K562 (cell line): ENCODE data around the gene TNFRSF6B. TPM values are rescaled to one million over a fixed set of nuclear protein-coding genes. Genes with fewer than 3 reads are reported as not detected.
A peak's percentile ranks its signal among the peaks of the same experiment; 100 is the strongest.

Source experiments
- ATF1 ChIP-seq, 2 experiments: fragments of 450-650 bp in 1 of 2; IDR thresholded peaks; 2 replicates each; pipeline ENCODE4 v1.6.1; 2016; ENCODE audit warnings: missing compliant biosample characterization in 1 of 2, missing genetic modification characterization in 1 of 2
- BRD4 ChIP-seq: fragments of 200-600 bp; sonication (generic); IDR thresholded peaks from 2 replicates; pipeline ENCODE4 v1.6.1; 2017; ENCODE audit warnings: inconsistent platforms
- C11orf30 ChIP-seq: fragments of 450-650 bp; IDR thresholded peaks from 2 replicates; pipeline ENCODE4 v1.6.1; 2016; ENCODE audit warnings: low read depth, mild to moderate bottlenecking
- FOSL1 ChIP-seq: fragments of 200-800 bp; sonication (Bioruptor generic); conservative IDR thresholded peaks from 2 replicates; pipeline ENCODE4 v1.6.1; 2016; ENCODE audit warnings: missing genetic modification characterization, missing compliant biosample characterization
- FOXK1 ChIP-seq: sonication (generic); formaldehyde crosslinking; IDR thresholded peaks from 2 replicates; pipeline ENCODE4 v1.8.0; 2022; ENCODE audit warnings: missing genetic modification reagents, mild to moderate bottlenecking, borderline replicate concordance
- FOXM1 ChIP-seq, 2 experiments: fragments of 450-650 bp in 1 of 2; sonication (generic) in 1 of 2; formaldehyde crosslinking in 1 of 2; IDR thresholded peaks; 2 replicates each; pipeline versions ENCODE4 v1.6.1 to v1.9.0; 2017 to 2022; ENCODE audit warnings: low read depth in 2 of 2, mild to moderate bottlenecking in 2 of 2, missing genetic modification reagents in 1 of 2, moderate library complexity in 1 of 2
- MBD2 ChIP-seq: sonication (generic); IDR thresholded peaks from 2 replicates; pipeline ENCODE4 v1.6.1; 2016; ENCODE audit warnings: low read depth, borderline replicate concordance
- NBN ChIP-seq: fragments of 450-650 bp; IDR thresholded peaks from 2 replicates; pipeline ENCODE4 v1.6.1; 2016; ENCODE audit warnings: low read depth, mild to moderate bottlenecking
- PURB ChIP-seq: sonication (generic); formaldehyde crosslinking; IDR thresholded peaks from 2 replicates; pipeline ENCODE4 v1.9.0; 2021; ENCODE audit warnings: low read depth, mild to moderate bottlenecking, missing genetic modification reagents
- SMARCC2 ChIP-seq: fragments of 450-650 bp; IDR thresholded peaks from 2 replicates; pipeline ENCODE4 v1.6.1; 2017; ENCODE audit warnings: antibody characterized with exemption, moderate library complexity, mild to moderate bottlenecking, low read depth
- SRSF9 ChIP-seq: fragments of 200-400 bp; formaldehyde crosslinking; IDR thresholded peaks from 2 replicates; pipeline ENCODE4 v1.6.1; 2017; ENCODE audit warnings: low read depth, low read length, borderline replicate concordance
- TCF7 ChIP-seq: sonication (generic); IDR thresholded peaks from 2 replicates; pipeline ENCODE4 v1.6.1; 2016; ENCODE audit warnings: antibody characterized with exemption, borderline replicate concordance
- USF1 ChIP-seq: sonication (generic); formaldehyde crosslinking; IDR thresholded peaks from 2 replicates; pipeline ENCODE4 v1.9.0; 2022; ENCODE audit warnings: mild to moderate bottlenecking, missing genetic modification reagents
- ZNF644 ChIP-seq: fragments of 200-800 bp; sonication (Bioruptor generic); IDR thresholded peaks from 2 replicates; pipeline ENCODE4 v1.6.1; 2016; ENCODE audit warnings: low read depth, missing genetic modification characterization, missing compliant biosample characterization
- polyA plus RNA-seq, 8 experiments: library from polyadenylated mRNA; depleted of rRNA in 4 of 8; stranded (reverse) in 5 of 8; unstranded in 3 of 8; fragments of >200 nt; fragmentation: Nextera tagmentation in 2 of 8; fragmentation: Illumina TruSeq in 1 of 8; extraction: Ambion mirVana in 2 of 8; extraction: Trizol in 1 of 8; gene quantifications; 2 replicates each; pipeline versions ENCODE4 v1.2.1 to v1.2.3, GENCODE V29; 2011 to 2014; ENCODE audit warnings: inconsistent platforms in 1 of 8, missing spikeins in 1 of 8
- total RNA-seq, 7 experiments: library from RNA; depleted of rRNA in 6 of 7; stranded (reverse); fragments of >200 nt in 6 of 7; fragmentation: Illumina TruSeq in 2 of 7; extraction: Trizol in 2 of 7; gene quantifications; 2 replicates each; pipeline versions ENCODE4 v1.2.1 to v1.2.3, GENCODE V29; 2011 to 2021; ENCODE audit warnings: low replicate concordance in 1 of 7
- TF ChIP-seq, protein P1 (sequence below): sonication (generic); formaldehyde crosslinking; IDR thresholded peaks from 2 replicates; pipeline ENCODE4 v1.8.0; 2022; ENCODE audit warnings: missing genetic modification reagents, mild to moderate bottlenecking, borderline replicate concordance
- TF ChIP-seq, protein P2 (sequence below): sonication (generic); formaldehyde crosslinking; IDR thresholded peaks from 2 replicates; pipeline ENCODE4 v1.8.0; 2023; ENCODE audit warnings: mild to moderate bottlenecking, missing genetic modification reagents
- TF ChIP-seq, protein P3 (sequence below): sonication (generic); formaldehyde crosslinking; IDR thresholded peaks from 2 replicates; pipeline ENCODE4 v1.8.1; 2022; ENCODE audit warnings: missing genetic modification reagents
- TF ChIP-seq, protein P4 (sequence below): fragments of 250-450 bp; sonication (Bioruptor Pico); IDR thresholded peaks from 2 replicates; pipeline ENCODE4 v1.5.0; 2020; ENCODE audit warnings: mild to moderate bottlenecking

Gene TNFRSF6B
- total and polyA plus RNA-seq, 9 of the 15 experiments (the other 6 are each of a cell fraction or from before 2014, with no cell fraction given), result 0.10 to 3.5 (median 0.32) TPM; not detected in 6

GRCh38 chr20:63653041-63653973, 43.1 kb upstream of the TNFRSF6B start, which contains the start of gene STMN3 (continued):
- TF ChIP-seq, protein P1, sequence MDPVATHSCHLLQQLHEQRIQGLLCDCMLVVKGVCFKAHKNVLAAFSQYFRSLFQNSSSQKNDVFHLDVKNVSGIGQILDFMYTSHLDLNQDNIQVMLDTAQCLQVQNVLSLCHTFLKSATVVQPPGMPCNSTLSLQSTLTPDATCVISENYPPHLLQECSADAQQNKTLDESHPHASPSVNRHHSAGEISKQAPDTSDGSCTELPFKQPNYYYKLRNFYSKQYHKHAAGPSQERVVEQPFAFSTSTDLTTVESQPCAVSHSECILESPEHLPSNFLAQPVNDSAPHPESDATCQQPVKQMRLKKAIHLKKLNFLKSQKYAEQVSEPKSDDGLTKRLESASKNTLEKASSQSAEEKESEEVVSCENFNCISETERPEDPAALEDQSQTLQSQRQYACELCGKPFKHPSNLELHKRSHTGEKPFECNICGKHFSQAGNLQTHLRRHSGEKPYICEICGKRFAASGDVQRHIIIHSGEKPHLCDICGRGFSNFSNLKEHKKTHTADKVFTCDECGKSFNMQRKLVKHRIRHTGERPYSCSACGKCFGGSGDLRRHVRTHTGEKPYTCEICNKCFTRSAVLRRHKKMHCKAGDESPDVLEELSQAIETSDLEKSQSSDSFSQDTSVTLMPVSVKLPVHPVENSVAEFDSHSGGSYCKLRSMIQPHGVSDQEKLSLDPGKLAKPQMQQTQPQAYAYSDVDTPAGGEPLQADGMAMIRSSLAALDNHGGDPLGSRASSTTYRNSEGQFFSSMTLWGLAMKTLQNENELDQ (CRISPR knock-in tag), result 0 out of 2 replicates have a peak, but pooled peaks have one; percentile 64
- TF ChIP-seq, protein P2, sequence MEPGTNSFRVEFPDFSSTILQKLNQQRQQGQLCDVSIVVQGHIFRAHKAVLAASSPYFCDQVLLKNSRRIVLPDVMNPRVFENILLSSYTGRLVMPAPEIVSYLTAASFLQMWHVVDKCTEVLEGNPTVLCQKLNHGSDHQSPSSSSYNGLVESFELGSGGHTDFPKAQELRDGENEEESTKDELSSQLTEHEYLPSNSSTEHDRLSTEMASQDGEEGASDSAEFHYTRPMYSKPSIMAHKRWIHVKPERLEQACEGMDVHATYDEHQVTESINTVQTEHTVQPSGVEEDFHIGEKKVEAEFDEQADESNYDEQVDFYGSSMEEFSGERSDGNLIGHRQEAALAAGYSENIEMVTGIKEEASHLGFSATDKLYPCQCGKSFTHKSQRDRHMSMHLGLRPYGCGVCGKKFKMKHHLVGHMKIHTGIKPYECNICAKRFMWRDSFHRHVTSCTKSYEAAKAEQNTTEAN, result peak; percentile 70; the same call in 1 of the 2 replicates
- TF ChIP-seq BRD4, result no peak
- TF ChIP-seq, protein P3, sequence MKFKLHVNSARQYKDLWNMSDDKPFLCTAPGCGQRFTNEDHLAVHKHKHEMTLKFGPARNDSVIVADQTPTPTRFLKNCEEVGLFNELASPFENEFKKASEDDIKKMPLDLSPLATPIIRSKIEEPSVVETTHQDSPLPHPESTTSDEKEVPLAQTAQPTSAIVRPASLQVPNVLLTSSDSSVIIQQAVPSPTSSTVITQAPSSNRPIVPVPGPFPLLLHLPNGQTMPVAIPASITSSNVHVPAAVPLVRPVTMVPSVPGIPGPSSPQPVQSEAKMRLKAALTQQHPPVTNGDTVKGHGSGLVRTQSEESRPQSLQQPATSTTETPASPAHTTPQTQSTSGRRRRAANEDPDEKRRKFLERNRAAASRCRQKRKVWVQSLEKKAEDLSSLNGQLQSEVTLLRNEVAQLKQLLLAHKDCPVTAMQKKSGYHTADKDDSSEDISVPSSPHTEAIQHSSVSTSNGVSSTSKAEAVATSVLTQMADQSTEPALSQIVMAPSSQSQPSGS (CRISPR knock-in tag), result no peak
- peak; percentile 24; the same call in 1 of the 2 replicates for TF ChIP-seq ATF1 (CRISPR knock-in tag; IDR thresholded peaks at IDR 0.05)
- peak; percentile 15; the same call in 1 of the 2 replicates for TF ChIP-seq ATF1 (tag; IDR thresholded peaks at IDR 0.05)
- no peak; the same call in 1 of the 2 replicates for TF ChIP-seq SMARCC2
- TF ChIP-seq FOSL1 (tag), result no peak
- no peak for TF ChIP-seq FOXM1 (IDR thresholded peaks at IDR 0.05; ENCODE audit: low read depth)
- TF ChIP-seq FOXM1 (CRISPR knock-in tag; IDR thresholded peaks at IDR 0.05; ENCODE audit: low read depth), result peak; percentile 50; the same call in 1 of the 2 replicates
- TF ChIP-seq USF1, result no peak
- no peak for TF ChIP-seq TCF7
- 0 out of 2 replicates have a peak, but pooled peaks have one; percentile 16 for TF ChIP-seq FOXK1
- TF ChIP-seq C11orf30, result no peak
- no peak for TF ChIP-seq PURB (CRISPR knock-in tag)
- peak; percentile 50; the same call in 1 of the 2 replicates for TF ChIP-seq MBD2
- TF ChIP-seq NBN, result no peak
- no peak for TF ChIP-seq SRSF9
- TF ChIP-seq, protein P4, sequence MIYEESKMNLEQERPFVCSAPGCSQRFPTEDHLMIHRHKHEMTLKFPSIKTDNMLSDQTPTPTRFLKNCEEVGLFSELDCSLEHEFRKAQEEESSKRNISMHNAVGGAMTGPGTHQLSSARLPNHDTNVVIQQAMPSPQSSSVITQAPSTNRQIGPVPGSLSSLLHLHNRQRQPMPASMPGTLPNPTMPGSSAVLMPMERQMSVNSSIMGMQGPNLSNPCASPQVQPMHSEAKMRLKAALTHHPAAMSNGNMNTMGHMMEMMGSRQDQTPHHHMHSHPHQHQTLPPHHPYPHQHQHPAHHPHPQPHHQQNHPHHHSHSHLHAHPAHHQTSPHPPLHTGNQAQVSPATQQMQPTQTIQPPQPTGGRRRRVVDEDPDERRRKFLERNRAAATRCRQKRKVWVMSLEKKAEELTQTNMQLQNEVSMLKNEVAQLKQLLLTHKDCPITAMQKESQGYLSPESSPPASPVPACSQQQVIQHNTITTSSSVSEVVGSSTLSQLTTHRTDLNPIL (CRISPR knock-in tag), result no peak
- 0 out of 2 replicates have a peak, but pooled peaks have one; percentile 22 for TF ChIP-seq ZNF644 (tag)
